ENCODE results near the gene ANK3.

The ANK3 gene

DNA sequence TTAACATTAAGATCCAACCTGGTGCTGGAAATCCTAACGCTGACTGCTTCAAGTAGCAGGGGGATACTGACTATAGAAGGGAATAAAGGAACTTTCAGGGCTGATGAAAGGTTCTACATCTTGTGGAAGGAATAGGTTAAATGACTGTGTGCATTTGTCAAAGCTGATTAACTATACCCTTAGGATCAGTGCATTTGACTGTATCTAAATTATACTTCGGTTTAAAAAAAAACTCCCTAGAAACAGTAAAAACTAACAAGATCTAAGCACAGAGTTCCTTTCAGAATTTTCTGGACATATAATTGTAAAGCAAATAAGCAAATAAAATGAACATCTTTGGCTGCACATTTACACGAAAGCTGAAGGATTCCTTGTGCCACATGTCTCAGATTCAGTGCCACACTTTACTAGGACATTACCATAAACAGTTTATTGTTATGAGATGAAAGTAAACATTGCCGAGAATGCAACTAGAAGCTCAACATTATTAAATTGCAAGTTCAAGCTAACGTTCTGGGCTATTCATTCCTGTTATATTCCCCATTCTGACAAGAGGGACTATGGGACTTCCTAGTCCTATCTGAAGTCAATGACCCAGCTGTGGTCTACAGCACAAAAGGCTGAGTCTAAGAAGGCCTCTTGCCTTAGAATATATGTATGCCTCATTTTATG is 20.7 kb downstream of the ANK3 start:
- DNase-seq (ENCODE audit: low read depth): no peak
- TF ChIP-seq, protein P1, sequence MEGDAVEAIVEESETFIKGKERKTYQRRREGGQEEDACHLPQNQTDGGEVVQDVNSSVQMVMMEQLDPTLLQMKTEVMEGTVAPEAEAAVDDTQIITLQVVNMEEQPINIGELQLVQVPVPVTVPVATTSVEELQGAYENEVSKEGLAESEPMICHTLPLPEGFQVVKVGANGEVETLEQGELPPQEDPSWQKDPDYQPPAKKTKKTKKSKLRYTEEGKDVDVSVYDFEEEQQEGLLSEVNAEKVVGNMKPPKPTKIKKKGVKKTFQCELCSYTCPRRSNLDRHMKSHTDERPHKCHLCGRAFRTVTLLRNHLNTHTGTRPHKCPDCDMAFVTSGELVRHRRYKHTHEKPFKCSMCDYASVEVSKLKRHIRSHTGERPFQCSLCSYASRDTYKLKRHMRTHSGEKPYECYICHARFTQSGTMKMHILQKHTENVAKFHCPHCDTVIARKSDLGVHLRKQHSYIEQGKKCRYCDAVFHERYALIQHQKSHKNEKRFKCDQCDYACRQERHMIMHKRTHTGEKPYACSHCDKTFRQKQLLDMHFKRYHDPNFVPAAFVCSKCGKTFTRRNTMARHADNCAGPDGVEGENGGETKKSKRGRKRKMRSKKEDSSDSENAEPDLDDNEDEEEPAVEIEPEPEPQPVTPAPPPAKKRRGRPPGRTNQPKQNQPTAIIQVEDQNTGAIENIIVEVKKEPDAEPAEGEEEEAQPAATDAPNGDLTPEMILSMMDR (IDR thresholded peaks at IDR 0.05; ENCODE audit: low read depth, low read length, missing control alignments): no peak
- no peak overlapping the region for H3K4me3 ChIP-seq (ENCODE audit: low read depth, low read length)
- in situ Hi-C loops (cut with HindIII; ENCODE audit: low sequenced_read_pairs): no loop called here

DNA sequence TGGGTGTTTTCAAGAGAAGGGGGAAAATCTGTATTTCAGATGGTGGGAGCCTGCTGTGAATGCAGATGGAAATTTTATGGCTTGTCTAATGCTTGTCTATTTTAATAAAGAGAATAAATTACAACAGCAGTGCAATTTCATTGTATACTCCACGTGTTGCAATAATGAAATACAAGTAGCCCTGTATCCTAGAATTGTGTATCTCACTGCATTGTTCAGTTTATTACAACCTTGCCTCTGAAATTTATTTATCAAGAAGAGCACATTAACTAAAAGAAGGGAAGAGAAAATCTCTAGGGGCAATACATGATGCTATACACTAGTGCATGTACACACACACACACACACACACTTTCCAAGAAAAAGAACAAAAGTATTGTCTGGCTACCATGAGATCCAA is 21.8 kb downstream of the ANK3 start:
- TF ChIP-seq, protein P1 (IDR thresholded peaks at IDR 0.05; ENCODE audit: low read depth, low read length, missing control alignments): no peak
- in situ Hi-C loops (cut with HindIII; ENCODE audit: low sequenced_read_pairs): no loop called here
- DNase-seq (ENCODE audit: low read depth): no peak
- H3K4me3 ChIP-seq (ENCODE audit: low read depth, low read length): no peak overlapping the region

DNA sequence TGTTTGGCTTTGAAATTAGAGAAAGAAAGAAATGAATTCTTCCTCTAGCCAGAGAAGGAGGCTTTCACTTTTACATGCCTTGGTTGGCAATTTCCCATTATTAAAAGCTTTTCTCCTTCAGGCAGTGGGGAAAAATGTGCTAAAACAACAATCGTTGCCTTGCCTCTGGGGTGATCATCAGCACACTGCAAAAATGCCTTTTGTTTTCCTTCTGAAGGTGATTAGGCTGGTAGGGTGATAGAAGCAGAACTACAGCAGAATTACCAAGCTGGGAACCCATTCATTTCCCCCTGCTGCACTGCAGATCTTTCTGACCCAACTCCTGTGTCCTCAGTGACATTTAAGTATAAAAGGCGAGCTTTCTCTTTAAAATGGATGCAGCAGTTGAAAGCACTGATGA is 22.2 kb downstream of the ANK3 start:
- in situ Hi-C loops (cut with HindIII; ENCODE audit: low sequenced_read_pairs): no loop called here
- DNase-seq (ENCODE audit: low read depth): no peak
- no peak overlapping the region for H3K4me3 ChIP-seq (ENCODE audit: low read depth, low read length)
- TF ChIP-seq, protein P1 (IDR thresholded peaks at IDR 0.05; ENCODE audit: low read depth, low read length, missing control alignments): no peak

DNA sequence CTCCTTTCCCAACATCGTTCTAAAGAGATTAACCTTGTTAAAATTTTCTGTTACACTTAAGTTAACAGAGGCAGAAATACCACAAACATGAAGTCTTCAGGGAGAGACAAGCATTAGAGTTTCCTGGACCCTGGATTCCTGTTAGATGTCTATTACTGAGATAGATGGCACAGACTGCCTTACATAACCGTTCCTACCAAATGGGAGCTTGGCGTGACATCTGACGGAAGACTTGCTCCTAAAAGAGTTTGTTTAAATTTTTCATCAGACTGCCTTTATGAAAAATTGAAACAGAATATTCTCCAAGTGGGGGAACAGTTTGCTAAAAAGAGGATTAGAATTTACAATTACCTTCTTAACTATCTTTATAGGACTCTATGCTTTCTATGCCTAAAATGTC is 22.7 kb downstream of the ANK3 start:
- TF ChIP-seq, protein P1 (IDR thresholded peaks at IDR 0.05; ENCODE audit: low read depth, low read length, missing control alignments): no peak
- in situ Hi-C loops (cut with HindIII; ENCODE audit: low sequenced_read_pairs): no loop called here
- DNase-seq (ENCODE audit: low read depth): no peak
- H3K4me3 ChIP-seq (ENCODE audit: low read depth, low read length): no peak overlapping the region

DNA sequence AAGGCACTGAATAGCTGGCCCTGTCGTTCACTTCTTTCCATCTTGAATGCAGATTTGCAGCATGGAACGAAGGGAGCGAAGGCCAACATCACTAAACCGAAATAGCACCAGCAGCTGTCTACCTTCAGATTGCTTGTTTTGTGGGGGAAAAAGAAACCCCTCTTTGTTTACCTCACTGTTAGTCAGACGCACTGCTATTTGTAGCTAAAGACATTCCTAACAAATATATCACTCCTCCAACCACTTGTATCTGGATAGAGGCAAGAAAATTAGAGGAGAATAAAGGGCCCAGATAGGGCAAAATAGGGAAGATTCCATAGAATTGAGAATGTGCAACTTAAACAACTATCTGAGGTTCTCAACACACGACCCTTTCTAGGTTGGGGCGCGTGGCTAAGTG is 26.5 kb downstream of the ANK3 start:
- TF ChIP-seq, protein P1 (IDR thresholded peaks at IDR 0.05; ENCODE audit: low read depth, low read length, missing control alignments): no peak
- no peak overlapping the region for H3K4me3 ChIP-seq (ENCODE audit: low read depth, low read length)
- no peak for DNase-seq (ENCODE audit: low read depth)
- in situ Hi-C loops (cut with HindIII; ENCODE audit: low sequenced_read_pairs): no loop called here

DNA sequence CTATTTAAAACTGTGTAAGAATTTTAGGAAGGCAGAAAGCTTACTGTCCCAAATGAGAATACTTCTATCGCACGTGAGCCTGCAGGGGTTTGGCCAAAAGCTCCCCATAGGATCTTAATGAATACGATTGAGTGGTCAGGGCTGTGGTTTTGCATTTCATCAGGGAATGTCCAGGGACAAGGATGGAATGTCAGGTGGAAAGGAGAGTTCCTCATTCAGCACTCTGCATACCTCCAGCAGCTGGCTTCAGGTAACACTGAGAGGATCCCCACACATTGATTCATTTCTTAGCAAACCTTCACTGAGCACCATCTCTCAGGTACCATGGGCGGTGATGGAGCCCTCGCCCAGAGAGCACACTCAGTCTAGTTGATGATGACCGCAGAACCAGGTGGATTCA is 27.2 kb downstream of the ANK3 start:
- in situ Hi-C loops (cut with HindIII; ENCODE audit: low sequenced_read_pairs): no loop called here
- no peak overlapping the region for H3K4me3 ChIP-seq (ENCODE audit: low read depth, low read length)

More for the DNA sequence above, 27.2 kb downstream of the ANK3 start:
- TF ChIP-seq, protein P1 (IDR thresholded peaks at IDR 0.05; ENCODE audit: low read depth, low read length, missing control alignments): no peak
- DNase-seq (ENCODE audit: low read depth): no peak

Data from astrocyte of the cerebellum (primary cell).